ENCODE measurements around the gene MS4A5.

Gene MS4A5

GRCh38 chr11:60477035-60477445, 47.7 kb downstream of the MS4A5 start:
- H3K9me3 ChIP-seq (ENCODE audit: control insufficient read depth, insufficient read depth, low read length): no peaks in the 10 kb centered on the region
- no peaks in the 10 kb centered on the region for H3K27me3 ChIP-seq (ENCODE audit: control insufficient read depth, insufficient read depth, low read length)
- H3K4me3 ChIP-seq (ENCODE audit: low read depth, low read length): no peak overlapping the region
- no peaks in the 10 kb centered on the region for H3K4me1 ChIP-seq (ENCODE audit: control insufficient read depth, insufficient read depth, low read length)
- H3K36me3 ChIP-seq (ENCODE audit: control insufficient read depth, insufficient read depth, low read length): no peaks in the 10 kb centered on the region
- no peak overlapping the region for H3K9ac ChIP-seq (ENCODE audit: low read depth, low read length)
- no peak overlapping the region for H3K27ac ChIP-seq (ENCODE audit: low read depth, low read length)

- Histone ChIP-seq H3K4me3 (ENCODE audit: low read depth, low read length) (no peak overlapping the region), H3K9me3 (ENCODE audit: control insufficient read depth, insufficient read depth, low read length) (no peaks in the 10 kb centered on the region), H3K27ac (ENCODE audit: low read depth, low read length) (no peak overlapping the region), H3K36me3 (ENCODE audit: control insufficient read depth, insufficient read depth, low read length) (no peaks in the 10 kb centered on the region), H3K9ac (ENCODE audit: low read depth, low read length) (no peak overlapping the region), H3K27me3 (ENCODE audit: control insufficient read depth, insufficient read depth, low read length) (no peaks in the 10 kb centered on the region), H3K4me1 (ENCODE audit: control insufficient read depth, insufficient read depth, low read length) (no peaks in the 10 kb centered on the region)
Observed at GRCh38 chr11:60482361-60482760, 53.0 kb downstream of the MS4A5 start.

- no peak overlapping the region for H3K9ac ChIP-seq (ENCODE audit: low read depth, low read length)
- no peaks in the 10 kb centered on the region for H3K4me1 ChIP-seq (ENCODE audit: control insufficient read depth, insufficient read depth, low read length)
- H3K4me3 ChIP-seq (ENCODE audit: low read depth, low read length): no peak overlapping the region
- H3K27me3 ChIP-seq (ENCODE audit: control insufficient read depth, insufficient read depth, low read length): no peaks in the 10 kb centered on the region
- H3K27ac ChIP-seq (ENCODE audit: low read depth, low read length): no peak overlapping the region
- H3K36me3 ChIP-seq (ENCODE audit: control insufficient read depth, insufficient read depth, low read length): no peaks in the 10 kb centered on the region
- peaks cover 4% of the 10 kb centered on the region; the same call in 1 of the 2 replicates for H3K9me3 ChIP-seq (ENCODE audit: control insufficient read depth, insufficient read depth, low read length)
Observed at GRCh38 chr11:60485987-60486386, 56.6 kb downstream of the MS4A5 start.

GRCh38 chr11:60492488-60493009, 63.2 kb downstream of the MS4A5 start, which contains the start of gene MS4A12:
Gene MS4A12, plus strand, starts transcription at chr11:60492778. Its CDS starts 4,541 bp downstream, at chr11:60497319.
- H3K27ac ChIP-seq (ENCODE audit: low read depth, low read length): no peak within 1 kb of the TSS

GRCh38 chr11:60493454-60493853, 64.1 kb downstream of the MS4A5 start:
- Histone ChIP-seq H3K9me3 (ENCODE audit: control insufficient read depth, insufficient read depth, low read length) (peaks cover 7% of the 10 kb centered on the region), H3K4me1 (ENCODE audit: control insufficient read depth, insufficient read depth, low read length) (peaks cover 13% of the 10 kb centered on the region), H3K27ac (ENCODE audit: low read depth, low read length) (no peak overlapping the region), H3K27me3 (ENCODE audit: control insufficient read depth, insufficient read depth, low read length) (no peaks in the 10 kb centered on the region), H3K4me3 (ENCODE audit: low read depth, low read length) (no peak overlapping the region), H3K9ac (ENCODE audit: low read depth, low read length) (no peak overlapping the region), H3K36me3 (ENCODE audit: control insufficient read depth, insufficient read depth, low read length) (no peaks in the 10 kb centered on the region)

More at GRCh38 chr11:60492488-60493009, 63.2 kb downstream of the MS4A5 start, which contains the start of gene MS4A12:
- Histone ChIP-seq H3K4me3 (ENCODE audit: low read depth, low read length) (no peak within 1 kb of the TSS), H3K9me3 (ENCODE audit: control insufficient read depth, insufficient read depth, low read length) (peaks cover 7% of the 10 kb centered on the region), H3K4me1 (ENCODE audit: control insufficient read depth, insufficient read depth, low read length) (0 out of 2 replicates have a peak, but pooled peaks cover 4% of the 10 kb centered on the region), H3K36me3 (ENCODE audit: control insufficient read depth, insufficient read depth, low read length) (no peaks in the 10 kb centered on the region), H3K27me3 (ENCODE audit: control insufficient read depth, insufficient read depth, low read length) (no peaks in the 10 kb centered on the region), H3K9ac (ENCODE audit: low read depth, low read length) (no peak within 1 kb of the TSS)

Measured in HUES48 (cell line).